Loucy (cell line): ENCODE data around the gene SYNGR4.

Source experiments
- CTCF ChIP-seq: fragments of 200-600 bp; sonication (generic); conservative IDR thresholded peaks from 2 replicates; pipeline ENCODE4 v1.5.1; 2014; ENCODE audit warnings: mild to moderate bottlenecking, antibody characterized with exemption, low read length
- EZH2phosphoT487 ChIP-seq: fragments of 200-600 bp; IDR thresholded peaks from 2 replicates; pipeline ENCODE4 v1.6.1; 2018; ENCODE audit warnings: antibody characterized with exemption, mild to moderate bottlenecking, moderate library complexity, borderline replicate concordance

GRCh38 chr19:48330012-48330681, 34.0 kb upstream of the SYNGR4 start:
- TF ChIP-seq CTCF = peak; percentile 28
- TF ChIP-seq EZH2phosphoT487 = no peak
